ENCODE data around the gene SYF2.

DNA sequence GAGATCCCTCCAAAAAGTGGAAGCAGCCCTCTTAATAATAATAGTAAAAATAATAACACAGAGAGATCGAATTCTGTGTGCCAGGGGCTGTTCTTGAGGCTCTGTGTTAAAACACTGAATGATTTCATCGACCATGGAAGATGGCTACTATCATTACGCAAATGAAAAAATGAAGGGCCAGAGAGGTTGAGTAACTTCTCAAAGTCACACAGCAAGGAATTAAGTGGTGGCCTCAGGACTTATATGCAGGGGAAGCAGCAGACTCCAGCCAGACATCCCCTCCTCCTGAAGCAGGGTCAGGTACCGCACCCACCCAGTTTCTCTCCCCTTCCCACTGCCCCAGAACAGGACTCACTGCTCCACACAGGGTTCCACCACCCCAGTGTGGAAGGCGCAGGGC, 40.1 kb downstream of the SYF2 start:
- no peak for TF ChIP-seq ZNF282 (IDR thresholded peaks at IDR 0.05; ENCODE audit: partially characterized antibody)
- TF ChIP-seq SYNCRIP (IDR thresholded peaks at IDR 0.05; ENCODE audit: insufficient read depth, low read depth, low read length) = no peak
- no peak for TF ChIP-seq SMC3 (IDR thresholded peaks at IDR 0.05; ENCODE audit: low read length)
- TF ChIP-seq KDM2A (CRISPR knock-in tag; IDR thresholded peaks at IDR 0.05; ENCODE audit: borderline replicate concordance, low read depth) = no peak
- TF ChIP-seq E2F1 (CRISPR knock-in tag; IDR thresholded peaks at IDR 0.05) = no peak
- no peak for TF ChIP-seq SP2 (CRISPR knock-in tag; IDR thresholded peaks at IDR 0.05)
- no peak for TF ChIP-seq RAD21 (CRISPR knock-in tag; IDR thresholded peaks at IDR 0.05)
- TF ChIP-seq, protein P1, sequence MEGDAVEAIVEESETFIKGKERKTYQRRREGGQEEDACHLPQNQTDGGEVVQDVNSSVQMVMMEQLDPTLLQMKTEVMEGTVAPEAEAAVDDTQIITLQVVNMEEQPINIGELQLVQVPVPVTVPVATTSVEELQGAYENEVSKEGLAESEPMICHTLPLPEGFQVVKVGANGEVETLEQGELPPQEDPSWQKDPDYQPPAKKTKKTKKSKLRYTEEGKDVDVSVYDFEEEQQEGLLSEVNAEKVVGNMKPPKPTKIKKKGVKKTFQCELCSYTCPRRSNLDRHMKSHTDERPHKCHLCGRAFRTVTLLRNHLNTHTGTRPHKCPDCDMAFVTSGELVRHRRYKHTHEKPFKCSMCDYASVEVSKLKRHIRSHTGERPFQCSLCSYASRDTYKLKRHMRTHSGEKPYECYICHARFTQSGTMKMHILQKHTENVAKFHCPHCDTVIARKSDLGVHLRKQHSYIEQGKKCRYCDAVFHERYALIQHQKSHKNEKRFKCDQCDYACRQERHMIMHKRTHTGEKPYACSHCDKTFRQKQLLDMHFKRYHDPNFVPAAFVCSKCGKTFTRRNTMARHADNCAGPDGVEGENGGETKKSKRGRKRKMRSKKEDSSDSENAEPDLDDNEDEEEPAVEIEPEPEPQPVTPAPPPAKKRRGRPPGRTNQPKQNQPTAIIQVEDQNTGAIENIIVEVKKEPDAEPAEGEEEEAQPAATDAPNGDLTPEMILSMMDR (CRISPR knock-in tag; IDR thresholded peaks at IDR 0.05) = no peak
- no peak for TF ChIP-seq TAF1 (CRISPR knock-in tag; IDR thresholded peaks at IDR 0.05)

Measured in HepG2 (cell line).